ENCODE measurements around the gene EN2. TPM values are rescaled to one million over a fixed set of nuclear protein-coding genes. Genes with fewer than 3 reads are reported as not detected.
"Not testable (repeated sequence)": the region's sequence is repeated elsewhere in the genome, so short reads cannot be mapped to it uniquely, and the experiment has no call there.

The EN2 gene
- total RNA-seq, 1 donor from 2014 or later = 0.11 TPM

- H3K4me1 ChIP-seq = no peaks in the 10 kb centered on the region
- DNase-seq = no peak
- peaks cover 98% of the 10 kb centered on the region for H3K27me3 ChIP-seq (ENCODE audit: low read depth)
- no peaks in the 10 kb centered on the region for H3K36me3 ChIP-seq
- no peak for TF ChIP-seq CTCF (IDR thresholded peaks at IDR 0.05; ENCODE audit: borderline replicate concordance)
- intact Hi-C loops (cut with micrococcal nuclease) = no loop called here
- no peaks in the 10 kb centered on the region for H3K9me3 ChIP-seq (replicated peaks)
- H3K27ac ChIP-seq (replicated peaks) = no peak overlapping the region
- no peak overlapping the region for H3K4me3 ChIP-seq
Measured at GRCh38 chr7:155440018-155440410, 17.9 kb upstream of the EN2 start.

DNA sequence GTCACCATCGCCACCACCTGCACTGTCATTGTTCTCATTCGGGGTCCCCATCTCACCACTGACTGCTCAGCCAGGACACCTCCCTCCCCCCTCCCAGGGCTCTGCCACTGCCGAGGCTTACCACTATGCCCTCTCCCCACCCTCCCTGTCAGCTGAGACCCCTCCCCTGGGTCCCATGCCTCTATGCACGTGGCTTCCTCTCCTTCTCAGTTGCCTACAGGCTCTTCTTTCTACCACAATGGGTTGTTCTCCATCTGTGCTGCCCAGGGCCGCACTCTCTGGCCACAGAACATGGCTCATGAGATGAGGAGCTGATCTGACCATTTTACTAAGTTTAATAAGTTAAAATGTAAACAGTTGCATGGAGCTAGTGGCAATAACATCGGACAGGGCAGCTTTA is 16.1 kb upstream of the EN2 start:
- Histone ChIP-seq H3K9me3 (replicated peaks) (no peaks in the 10 kb centered on the region), H3K27me3 (ENCODE audit: low read depth) (peaks cover 96% of the 10 kb centered on the region), H3K36me3 (no peaks in the 10 kb centered on the region), H3K4me1 (no peaks in the 10 kb centered on the region), H3K27ac (replicated peaks) (no peak overlapping the region), H3K4me3 (no peak overlapping the region)
- no peak for DNase-seq
- no peak for TF ChIP-seq CTCF (IDR thresholded peaks at IDR 0.05; ENCODE audit: borderline replicate concordance)
- intact Hi-C loops (cut with micrococcal nuclease) = no loop called here

DNA sequence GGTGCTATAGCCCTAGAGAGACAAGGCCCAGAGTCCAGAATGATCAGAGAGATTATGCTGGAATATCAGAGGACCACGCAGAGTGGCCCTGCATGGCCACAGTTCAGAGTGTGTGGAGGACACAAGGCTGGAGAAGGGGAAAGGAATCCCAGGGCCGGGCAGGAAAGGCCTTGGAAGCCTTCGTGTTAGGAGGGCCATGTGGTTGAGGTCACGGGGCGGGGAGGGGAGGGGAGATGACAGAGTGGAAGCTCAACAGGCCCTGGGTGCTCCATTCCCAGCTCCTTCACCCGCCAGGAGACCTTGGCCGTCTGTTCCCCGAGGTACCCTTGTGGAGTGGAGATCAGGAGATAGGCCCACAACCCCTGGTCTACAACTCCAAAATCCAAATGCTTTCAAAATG is 13.2 kb upstream of the EN2 start:
- no peaks in the 10 kb centered on the region for H3K36me3 ChIP-seq
- no peak for DNase-seq
- H3K27ac ChIP-seq (replicated peaks) = no peak overlapping the region
- peaks cover 96% of the 10 kb centered on the region for H3K27me3 ChIP-seq (ENCODE audit: low read depth)
- intact Hi-C loops (cut with micrococcal nuclease) = no loop called here
- H3K9me3 ChIP-seq (replicated peaks) = no peaks in the 10 kb centered on the region
- H3K4me3 ChIP-seq = no peak overlapping the region
- H3K4me1 ChIP-seq = peaks cover 16% of the 10 kb centered on the region
- no peak for TF ChIP-seq CTCF (IDR thresholded peaks at IDR 0.05; ENCODE audit: borderline replicate concordance)

GRCh38 chr7:155445606-155446005 is 12.3 kb upstream of the EN2 start:
- H3K4me3 ChIP-seq; DNase-seq; intact Hi-C loops (cut with micrococcal nuclease); H3K27ac ChIP-seq (replicated peaks); H3K36me3 ChIP-seq; H3K9me3 ChIP-seq (replicated peaks): not testable (repeated sequence)
- Histone ChIP-seq H3K4me1 (peaks cover 17% of the 10 kb centered on the region), H3K27me3 (ENCODE audit: low read depth) (peaks cover 96% of the 10 kb centered on the region)

DNA sequence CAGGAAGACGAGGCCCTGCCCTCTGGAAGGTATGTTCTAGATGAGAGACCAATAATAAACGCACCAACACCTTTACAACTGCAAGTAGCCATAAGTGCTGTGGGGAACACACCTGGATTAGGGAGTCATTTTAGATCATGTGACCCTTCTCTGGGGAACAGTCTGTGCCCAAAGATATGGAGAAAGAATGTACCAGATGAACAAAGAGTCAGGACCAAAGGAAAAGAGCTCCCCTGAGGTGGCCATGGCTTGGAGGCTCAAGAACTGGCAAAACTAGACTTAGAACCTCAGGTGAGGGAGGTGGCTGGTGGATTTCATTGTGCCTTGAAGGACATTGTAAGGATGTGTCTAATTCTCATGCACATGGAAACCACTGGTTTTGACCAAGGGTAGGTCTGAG is 10.3 kb upstream of the EN2 start:
- no peak for DNase-seq
- no peak overlapping the region for H3K27ac ChIP-seq (replicated peaks)
- no peaks in the 10 kb centered on the region for H3K9me3 ChIP-seq (replicated peaks)
- no peaks in the 10 kb centered on the region for H3K36me3 ChIP-seq
- intact Hi-C loops (cut with micrococcal nuclease) = no loop called here
- H3K4me3 ChIP-seq = no peak overlapping the region
- no peak for TF ChIP-seq CTCF (IDR thresholded peaks at IDR 0.05; ENCODE audit: borderline replicate concordance)
- peaks cover 18% of the 10 kb centered on the region for H3K4me1 ChIP-seq
- H3K27me3 ChIP-seq (ENCODE audit: low read depth) = peaks cover 96% of the 10 kb centered on the region

GRCh38 chr7:155448632-155449007 is 9.3 kb upstream of the EN2 start:
- Histone ChIP-seq H3K4me1 (peaks cover 22% of the 10 kb centered on the region), H3K4me3 (no peak overlapping the region), H3K27me3 (ENCODE audit: low read depth) (peaks cover 96% of the 10 kb centered on the region), H3K36me3 (no peaks in the 10 kb centered on the region), H3K27ac (replicated peaks) (no peak overlapping the region), H3K9me3 (replicated peaks) (no peaks in the 10 kb centered on the region)
- no peak for TF ChIP-seq CTCF (IDR thresholded peaks at IDR 0.05; ENCODE audit: borderline replicate concordance)
- no peak for DNase-seq
- intact Hi-C loops (cut with micrococcal nuclease) = no loop called here

All from left ventricle myocardium inferior (tissue), 1 donor.